ENCODE measurements around the gene SNRPD3.

Gene SNRPD3

DNA sequence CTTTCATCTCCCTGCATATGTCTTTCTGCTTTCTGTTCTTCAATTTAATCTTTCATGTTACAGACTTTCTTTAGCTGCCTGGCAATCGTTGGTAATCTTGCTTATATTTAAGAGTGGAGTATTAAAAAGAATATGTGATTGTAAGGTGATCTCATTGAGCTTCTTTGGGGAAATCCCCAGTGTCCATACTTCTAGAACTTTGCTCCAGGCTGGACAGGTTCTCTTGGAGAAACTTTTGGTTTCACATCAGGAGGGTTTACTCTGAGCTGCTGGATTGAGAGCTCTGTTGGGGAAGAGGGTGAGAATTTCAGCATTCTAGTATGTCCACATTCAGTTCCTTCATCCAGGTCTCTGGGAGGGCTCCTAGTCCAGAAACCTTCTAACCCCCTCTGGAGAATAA, 21.0 kb downstream of the SNRPD3 start:
- no peak for DNase-seq

DNA sequence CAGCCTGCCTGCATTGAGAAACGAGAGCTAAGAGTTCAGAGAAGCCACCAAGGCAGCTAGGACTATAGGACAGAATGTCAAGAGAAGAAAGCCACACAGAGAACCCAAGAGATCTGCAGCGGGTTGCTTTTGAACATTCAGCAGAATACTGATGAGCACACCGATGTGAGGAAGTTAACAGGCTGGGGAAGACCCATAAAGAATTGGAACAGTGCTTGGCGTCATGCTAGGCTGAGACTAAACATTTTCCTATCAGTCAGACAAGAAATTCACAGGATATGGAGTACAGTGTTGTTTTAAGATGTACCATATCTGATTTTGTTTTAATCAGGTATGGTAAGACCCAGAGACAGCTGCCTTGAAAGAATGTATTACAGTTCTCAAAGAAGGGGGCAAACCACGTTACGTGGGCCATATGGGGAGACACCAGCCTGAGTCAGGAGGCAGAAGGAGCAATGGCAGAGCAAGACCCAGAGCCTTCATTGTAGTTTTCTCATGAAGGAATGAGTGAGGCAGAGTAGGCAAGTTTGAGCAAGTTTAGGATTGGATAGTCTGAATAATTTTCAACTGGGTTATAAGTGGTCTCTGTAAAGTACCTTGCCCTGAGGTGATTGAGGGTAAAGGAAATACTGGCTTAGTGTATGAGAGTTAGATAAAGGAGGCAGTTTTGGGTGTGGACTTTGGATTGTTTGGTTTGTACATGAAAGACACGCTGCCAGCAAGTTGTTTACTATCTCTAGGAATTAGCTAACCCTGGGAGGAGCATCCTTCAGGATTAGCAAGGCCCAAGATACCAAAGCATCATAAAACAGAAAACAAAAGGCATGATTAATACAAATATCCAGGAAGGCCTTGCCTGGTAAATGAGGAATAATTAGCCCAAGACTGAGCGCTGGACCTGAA, 22.8 kb downstream of the SNRPD3 start:
- no peak for DNase-seq

DNA sequence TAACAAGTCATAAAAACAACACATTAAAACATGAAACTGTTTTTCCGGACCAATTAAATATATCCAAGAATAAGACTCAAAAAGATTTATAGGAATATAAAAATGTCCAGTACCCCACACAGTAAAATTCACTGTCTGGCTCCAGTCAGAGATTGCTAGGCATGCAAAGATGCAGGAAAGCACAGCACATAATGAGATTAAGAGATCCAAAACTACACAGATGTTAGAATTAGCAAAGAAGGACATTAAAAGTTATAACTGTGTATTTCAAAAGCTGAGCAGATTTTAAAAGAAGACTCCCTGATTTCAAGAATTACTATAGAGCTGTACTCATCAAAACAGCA, 23.4 kb downstream of the SNRPD3 start:
- no peak for DNase-seq

DNA sequence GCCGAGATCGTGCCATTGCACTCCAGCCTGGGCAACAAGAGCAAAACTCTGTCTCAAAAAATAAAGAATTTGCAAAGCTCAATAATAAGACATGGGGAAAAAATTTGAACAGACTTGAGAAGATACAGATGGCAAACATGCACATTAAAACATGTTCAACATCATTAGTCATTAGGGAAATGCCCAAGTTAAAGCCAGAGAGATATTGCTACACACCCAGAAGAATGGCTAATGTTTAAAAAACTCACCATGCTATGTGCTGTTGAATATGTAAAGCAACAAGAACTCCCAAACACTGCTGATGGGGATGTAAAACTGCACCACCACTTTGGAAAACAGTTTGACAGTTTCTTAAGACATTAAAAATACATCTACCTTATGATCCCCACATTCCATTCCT, 24.5 kb downstream of the SNRPD3 start:
- DNase-seq = peak in 1 of 2 experiments; percentile 6

DNA sequence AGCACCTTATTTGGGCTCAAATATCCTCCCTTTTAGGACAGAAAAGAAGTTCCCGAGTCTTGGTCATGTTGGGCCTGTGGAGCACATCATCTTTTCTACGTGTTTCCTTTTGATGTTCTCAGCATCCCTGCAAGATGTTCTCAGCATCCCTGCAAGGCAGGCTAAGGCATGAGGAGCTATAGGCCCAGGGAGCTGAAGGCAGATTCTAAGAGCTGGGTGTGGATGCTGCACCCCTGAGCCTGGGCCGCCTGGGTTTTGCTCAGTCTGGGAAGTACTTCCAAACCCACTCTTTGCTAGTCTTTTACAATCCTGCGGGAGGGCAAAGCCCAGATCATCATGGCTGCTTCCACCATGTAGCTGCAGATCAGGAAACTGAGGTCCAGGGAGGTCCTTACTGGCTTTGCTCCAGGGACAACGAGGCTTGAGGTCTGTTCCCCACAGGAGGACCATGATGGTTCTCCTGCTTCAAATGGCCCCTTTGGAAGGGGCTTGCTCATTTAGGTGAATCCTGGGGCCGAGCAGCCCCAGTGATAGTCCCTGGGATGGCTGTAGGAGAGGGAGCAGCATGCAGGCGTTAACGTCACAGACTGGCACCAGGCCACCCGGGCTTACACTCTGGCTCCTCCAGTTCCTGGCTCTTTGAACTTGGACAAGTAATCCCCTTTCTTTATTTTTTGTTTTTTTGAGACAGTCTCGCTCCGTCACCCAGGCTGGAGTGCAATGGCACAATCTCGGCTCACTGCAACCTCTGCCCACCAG, 26.4 kb downstream of the SNRPD3 start:
- no peak for DNase-seq

DNA sequence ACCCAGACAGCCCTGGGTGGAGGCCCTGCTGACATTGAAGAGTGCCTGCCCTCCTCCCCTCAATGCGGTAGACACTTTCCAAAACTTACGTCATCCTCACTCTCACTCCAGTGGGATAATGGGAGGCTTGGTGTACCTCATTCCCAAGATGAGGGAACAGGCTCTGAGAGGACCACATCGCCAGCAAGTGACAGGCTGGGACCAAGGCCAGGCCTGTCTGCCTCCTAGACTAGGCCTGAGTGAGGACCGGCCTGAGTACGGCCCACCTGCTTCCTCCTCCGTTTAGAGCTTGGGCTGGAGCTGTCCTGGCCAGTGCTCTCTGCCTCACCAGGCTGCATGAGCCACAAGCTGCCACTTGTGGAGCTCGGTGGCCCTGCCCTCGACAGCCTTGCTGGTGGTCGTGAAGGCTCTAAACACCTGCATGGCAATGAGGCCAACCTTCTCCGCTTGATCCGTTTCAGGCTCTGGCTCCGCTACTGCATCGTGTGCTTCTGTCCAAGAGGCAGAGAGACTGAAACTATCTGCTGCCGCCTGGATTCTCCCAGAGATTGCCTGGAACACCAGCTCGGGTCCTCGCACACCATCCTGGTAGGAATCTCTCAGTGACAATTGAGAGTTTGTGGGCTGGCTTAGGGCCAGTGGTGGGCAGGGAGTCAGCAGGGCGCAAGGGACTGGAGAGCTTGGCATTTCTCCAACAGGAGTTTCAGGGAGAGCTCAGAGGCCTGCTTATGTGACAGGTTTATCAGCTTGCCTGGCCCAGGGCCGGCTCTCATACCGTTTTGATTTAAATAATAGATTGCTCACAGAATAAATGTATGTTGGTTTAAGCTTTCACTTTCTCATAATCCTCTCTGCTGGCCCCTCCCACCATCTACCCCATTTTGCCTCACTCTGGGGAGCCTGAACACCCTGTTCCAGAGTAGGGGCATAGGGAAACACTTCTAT, 27.7 kb downstream of the SNRPD3 start:
- no peak for DNase-seq

DNA sequence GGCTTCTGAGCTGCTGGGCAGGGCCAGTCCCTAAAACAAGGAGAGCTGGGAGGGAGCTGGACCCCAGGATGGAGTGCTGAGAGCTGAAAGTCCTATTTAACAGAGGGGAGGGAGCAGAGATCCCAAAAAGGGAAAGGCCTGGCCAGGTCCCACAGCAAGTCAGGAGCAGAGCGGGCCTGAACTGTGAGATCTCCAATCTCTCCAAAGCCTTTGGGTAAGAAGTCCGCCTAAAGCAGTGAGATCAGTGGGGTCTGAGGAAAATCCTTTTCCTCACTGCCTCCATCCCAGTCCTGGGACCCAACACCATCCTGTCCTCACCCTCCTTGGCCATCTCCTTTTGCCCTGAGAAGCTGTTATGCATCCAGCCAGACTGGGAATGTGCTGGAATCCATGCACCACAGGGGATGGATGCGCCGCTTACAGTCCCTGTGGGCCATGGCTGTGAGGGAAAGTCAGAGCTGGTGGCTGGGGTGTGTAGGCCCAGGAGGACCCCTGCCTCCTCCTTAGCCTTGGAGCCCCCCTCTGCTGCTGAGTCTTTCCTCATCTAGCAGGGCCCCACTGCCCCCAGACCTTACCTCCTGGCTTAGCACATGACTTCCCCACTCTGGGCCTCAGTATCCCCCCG, 28.5 kb downstream of the SNRPD3 start:
- no peak for DNase-seq

DNA sequence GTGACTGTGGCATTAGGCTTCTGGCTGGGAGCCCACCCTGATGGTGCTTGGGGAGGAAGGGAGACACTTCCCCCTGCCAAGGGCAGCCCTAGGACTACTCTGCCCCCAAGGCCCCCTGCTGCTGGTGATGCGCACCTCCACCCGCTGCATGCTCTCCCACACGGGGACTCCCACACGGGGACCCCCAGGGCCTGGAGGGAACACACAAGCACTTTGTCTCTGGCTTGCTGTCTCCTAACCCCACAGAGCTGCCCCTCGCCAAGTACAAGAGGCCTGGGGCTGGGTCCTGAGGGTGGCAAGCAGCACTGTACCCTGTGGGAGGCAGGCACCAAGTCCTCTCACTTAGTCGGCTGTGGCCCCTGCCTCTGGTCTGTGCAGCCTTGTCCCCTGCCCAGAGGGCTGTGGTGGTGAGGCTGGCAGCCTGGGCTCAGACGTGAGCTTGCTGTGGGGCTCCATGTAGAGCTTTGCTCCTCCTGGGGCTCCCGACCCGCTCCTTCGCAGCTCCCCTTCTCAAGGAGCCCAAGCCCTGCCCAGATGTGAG, 29.1 kb downstream of the SNRPD3 start:
- DNase-seq = no peak

DNA sequence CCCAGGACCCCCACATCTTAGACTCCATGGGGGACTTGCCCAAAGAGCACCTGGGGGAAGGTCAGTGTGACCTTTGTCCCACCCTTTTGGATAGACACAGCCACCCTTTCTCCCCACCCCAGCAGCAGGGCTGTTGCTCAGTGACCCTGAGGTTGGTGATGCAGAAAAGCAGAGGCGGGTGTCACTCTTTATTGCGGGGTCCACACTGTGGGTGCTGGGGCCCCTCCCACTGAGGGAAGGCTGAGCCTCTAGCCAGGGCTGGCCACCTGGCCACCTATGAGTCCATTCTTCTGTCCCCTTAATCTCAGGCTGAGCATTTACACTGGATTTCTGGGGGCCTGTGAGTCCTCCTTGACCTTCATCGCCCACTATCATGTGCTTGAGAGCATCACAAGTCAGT, 29.7 kb downstream of the SNRPD3 start:
- no peak for DNase-seq

DNA sequence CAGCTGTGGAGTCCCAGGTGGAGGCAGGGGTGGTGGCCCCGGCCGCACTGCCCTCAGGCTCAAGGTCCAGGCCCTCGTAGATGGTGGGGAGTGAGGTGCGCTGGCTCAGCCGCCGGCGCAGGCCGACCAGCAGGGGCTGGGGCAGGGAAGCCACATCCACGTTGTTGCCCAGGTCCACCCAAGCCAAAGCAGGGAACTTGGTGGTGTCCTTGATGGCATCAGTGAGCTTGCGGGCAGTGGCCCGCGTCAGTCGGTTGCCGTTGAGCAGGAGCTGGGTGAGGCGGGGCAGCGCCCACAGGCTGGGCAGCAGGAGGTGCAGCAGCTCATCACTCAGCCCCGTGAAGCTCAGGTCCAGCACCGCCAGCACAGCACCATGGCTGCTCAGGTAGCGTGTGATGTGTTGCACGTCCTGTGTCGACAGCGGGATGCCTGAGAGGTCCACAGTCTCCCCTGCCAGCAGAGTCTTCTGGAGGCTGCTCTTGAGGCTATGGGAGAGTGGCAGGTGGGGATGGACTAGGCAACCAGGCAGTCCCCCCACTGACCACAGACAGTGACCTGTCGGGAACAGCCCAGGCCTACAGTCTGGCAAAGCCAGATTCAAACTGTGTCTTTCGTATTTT, 30.2 kb downstream of the SNRPD3 start:
- DNase-seq = no peak

DNA sequence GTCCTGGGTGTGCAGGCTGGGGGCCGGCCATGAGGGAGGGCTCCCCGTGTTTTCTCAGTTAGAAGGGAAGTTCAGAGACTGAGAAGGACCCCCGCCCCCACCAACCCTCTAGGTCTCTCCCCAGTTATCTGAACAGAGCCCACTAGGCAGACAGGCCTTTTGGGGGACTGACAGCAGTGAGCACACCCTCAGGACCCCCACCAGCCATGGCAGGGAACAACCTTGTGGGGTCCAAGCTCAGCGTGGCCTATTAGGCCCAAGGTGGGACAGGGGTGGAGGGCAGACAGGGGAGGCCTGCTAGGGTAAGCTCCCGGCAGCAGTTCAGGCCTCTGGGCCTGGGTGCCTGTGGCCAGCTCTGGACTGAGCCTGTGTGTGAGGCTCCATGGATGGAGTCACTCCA, 31.5 kb downstream of the SNRPD3 start:
- DNase-seq = no peak

DNA sequence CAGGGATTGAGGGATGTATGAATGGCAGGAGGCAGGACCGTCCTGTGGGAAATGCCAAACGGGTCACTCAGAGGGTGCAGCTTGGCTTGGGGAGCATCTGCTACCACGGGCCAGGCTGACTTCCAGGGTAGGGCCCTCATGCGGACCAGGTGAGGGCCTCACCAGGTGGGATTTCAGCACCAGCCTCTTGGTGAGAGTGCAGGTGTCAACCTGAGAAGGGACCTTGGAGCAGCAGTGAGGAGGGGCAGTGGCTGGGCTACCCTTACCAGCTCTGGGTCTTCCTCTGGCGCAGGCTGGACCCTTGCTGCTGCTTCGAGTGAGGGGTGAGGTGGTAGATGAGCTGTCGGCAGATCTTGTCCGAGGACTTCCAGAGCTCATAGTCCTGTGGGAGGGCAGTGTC, 32.1 kb downstream of the SNRPD3 start:
- DNase-seq = no peak

DNA sequence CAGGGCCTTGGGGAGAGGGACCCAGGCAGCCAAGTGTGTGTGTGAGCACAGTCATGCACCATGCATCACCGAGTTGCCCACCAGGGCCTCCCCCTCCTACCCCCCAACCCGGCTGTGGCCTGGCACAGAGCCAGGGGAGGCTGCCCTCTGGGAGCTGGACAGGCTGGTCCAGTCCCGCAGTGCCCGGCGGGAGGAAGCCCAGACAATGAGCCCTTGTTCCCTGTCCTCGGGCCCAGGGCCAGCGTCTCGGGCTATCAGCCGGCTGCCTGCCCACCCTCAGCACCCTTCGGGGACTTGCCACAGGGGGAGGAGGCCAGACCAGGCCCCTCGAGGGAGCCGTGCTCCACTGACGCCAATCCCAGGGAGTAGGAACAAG, 32.6 kb downstream of the SNRPD3 start:
- DNase-seq = no peak

DNA sequence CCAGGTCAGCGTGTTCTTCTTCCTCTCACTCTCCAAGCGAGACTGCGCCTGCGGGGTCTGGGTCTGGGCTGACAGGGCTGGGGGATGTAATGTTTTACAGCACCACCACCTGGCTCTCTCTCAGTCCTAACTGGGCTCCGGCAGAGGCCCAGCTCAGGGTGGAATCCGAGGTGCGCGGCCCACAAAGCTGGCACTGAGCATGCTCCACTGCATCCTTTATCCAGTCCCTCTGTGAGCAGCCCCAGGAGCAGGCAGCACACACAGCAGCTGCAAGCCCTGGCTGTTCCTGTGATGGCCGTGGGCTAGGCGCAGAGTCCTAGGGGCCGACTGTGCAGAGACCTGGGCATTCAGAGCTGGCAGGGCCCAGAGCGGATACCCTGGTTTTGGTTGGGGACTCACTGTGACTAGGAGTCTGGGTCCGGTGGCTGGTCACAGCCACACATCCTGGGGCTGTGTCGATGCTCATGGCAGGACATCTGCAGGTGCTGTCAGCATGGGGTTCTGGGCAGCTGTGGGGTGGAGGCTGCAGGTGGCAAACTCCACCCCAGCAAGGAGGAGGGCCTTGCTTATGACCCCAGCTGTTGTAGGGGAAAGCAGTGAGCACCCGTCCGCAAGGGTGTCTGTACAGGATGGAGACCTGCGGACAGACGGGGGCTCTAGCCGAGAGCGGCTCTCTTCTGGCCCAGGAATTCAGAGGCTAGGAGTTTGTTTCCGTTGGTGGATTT, 33.1 kb downstream of the SNRPD3 start:
- no peak for DNase-seq

DNA sequence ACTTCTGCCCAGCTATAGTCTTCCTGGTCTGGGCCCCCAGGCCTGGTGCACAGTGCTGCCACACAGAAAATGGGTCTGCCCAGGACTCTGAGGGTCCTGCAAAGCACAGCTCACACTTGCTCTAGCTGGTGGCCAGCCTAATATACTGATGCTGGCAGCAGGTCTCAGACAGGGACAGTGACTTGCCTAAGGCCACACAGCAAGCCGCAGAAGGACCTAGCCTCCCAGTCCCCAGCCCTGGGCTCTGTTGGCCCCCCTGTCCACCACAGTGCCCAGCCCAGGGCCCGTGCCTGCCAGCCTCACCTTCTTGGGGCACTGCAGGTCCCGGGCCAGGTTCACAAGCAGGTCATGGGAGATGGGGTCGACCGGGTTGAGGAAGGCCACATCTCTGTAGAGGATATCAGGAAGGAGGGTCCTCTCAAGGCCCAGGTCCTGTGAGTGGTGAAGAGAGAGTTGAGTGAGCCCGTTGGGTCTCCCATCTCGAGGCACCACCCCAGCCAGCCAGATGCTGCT, 33.8 kb downstream of the SNRPD3 start:
- no peak for DNase-seq

DNA sequence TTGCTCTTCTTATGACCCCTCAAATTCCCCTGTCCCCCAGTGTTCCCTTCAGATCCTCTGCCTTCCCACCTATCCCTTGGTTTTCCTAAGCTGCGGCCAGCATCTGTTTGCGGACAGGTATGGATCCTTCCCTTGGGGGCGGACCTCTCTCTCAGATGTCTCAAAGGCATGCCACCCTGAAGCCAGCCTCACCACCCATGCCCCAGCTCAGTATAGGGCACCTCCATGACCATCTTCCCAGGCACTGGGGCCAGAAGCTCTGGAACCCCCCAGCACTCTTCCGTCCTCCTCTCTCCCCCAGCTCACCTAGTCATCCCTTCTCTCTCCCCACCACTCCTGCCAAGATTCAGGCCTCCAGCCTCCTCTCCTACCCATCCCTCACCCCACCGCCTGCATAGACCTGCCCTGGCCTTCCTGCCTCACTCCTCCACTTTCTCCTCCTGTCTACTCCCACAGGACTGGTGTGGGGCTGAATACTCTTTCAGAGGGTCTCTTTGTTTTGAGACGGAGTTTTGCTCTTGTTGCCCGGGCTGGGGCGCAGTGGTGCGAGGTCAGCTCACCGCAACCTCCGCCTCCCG, 34.9 kb downstream of the SNRPD3 start:
- no peak for DNase-seq

DNA sequence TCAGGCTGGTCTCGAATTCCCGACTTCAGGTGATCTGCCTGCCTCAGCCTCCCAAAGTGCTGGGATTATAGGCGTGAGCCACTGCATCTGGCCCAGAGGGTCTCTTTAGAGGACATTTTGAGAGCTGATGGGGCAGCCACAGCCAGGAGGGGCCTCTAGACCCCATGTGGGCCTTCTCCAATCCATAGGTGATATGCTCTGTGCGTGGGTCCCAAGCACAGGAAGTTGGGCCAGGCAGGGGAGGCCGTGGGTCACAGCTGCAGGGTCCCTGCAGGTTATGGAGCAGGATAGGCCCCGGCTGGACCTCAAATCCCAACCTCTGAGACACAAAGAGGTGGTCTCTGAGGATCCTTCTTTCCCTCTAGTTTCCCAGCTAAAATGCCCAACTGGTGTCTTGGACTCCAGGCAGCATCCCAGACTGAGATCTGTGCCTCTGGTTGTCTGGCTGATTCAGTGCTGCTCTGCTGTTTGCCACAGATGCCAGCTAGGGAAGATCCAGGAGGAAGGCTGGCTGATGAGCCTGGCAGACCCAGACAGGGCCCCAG, 35.6 kb downstream of the SNRPD3 start:
- no peak for DNase-seq

DNA sequence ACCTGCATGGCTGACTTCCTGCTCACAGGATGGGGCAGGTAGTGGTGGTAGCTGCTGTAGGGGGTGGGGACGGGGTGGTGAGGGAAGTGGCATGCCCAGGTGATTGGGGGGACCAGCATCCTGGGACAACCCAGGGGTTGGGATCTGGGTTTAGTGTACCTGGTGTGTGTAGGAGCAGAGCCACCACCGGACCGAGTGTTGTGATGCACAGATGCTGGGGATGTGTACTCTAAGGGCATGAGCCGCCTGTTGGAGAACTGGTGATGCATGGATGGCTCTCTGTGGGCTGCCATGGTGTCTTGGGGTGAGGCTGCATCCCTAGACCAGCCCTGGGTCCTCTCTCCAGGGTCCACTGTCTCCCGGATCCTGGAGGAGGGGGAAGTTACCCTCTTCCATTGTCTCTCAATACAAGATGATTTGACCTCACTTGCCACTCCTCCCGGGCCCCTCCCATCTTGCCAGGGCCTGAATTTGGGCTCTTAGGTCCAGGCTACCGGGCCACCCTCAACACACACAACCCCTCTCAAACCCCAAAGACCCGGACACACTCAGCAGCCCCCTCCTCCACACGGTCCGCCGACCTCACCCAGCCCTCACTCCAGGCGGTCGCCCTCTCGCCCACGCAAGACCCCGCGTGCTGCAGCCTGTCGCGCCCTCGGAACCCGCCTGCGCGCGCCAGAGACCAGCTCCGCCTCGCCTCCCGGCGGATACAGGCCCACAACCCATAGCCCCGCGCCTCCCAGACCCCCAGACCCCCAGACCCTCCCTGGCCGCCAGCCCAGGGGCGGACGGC, 36.5 kb downstream of the SNRPD3 start:
- DNase-seq = no peak

DNA sequence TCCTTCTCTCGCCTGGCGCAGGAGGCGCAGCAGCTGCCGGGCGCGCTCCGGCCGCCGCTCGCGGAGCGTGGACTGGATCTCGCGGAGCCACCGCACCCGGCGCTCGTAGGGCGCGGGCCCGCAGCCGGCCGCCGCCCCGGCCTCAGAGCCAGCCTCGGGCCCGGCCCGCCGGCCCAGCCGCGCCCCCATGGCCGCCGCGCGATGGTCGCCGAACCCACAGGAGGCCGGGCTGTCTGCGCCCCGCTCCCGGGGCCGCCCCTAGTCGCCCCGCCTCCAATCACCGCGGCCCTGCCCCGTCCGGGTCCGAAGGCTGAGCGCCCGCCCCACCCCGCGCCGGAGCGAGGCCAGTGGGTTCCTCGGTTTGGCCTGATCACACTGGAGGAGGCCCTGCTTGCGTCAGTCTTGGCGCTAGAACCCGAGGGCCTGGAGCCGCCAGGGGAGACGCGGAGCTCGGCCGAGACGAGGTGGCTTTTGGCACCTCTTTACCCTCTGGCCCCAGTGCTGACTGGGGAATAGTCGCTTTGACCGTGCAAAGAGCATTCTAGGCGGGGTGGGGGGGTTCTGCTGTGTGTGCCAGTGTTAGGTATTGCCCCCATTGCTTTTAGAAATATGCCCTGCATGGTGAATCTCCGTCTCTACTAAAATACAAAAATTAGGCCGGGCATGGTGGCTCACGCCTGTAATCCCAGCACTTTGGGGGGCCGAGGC, 37.2 kb downstream of the SNRPD3 start, which contains the start of gene LRRC75B:
Gene LRRC75B, minus strand, starts transcription at position 223 of the 708 bp plus-strand sequence. Its CDS starts 34 bp downstream, at position 189.
- peak; percentile 56 to 60 for DNase-seq
